WI38 (cell line): ENCODE measurements around the gene COL5A1.

Experiments used
- H3K4me3 ChIP-seq: 2 replicates; pipeline ENCODE4 v1.5.1; 2011; ENCODE audit warnings: low read depth, mild to moderate bottlenecking, control low read depth, low read length
- CTCF ChIP-seq: IDR thresholded peaks from 2 replicates; pipeline ENCODE4 v1.5.1; 2012; ENCODE audit warnings: low read depth, mild to moderate bottlenecking, control low read depth, low read length

COL5A1 gene

GRCh38 chr9:134789168-134789567 lies 147.6 kb downstream of the COL5A1 start:
- no peak overlapping the region for H3K4me3 ChIP-seq
- no peak for TF ChIP-seq CTCF

- TF ChIP-seq CTCF = no peak
- no peak overlapping the region for H3K4me3 ChIP-seq
These were observed 149.4 kb downstream of the COL5A1 start for GRCh38 chr9:134791009-134791408.

GRCh38 chr9:134792627-134793026 lies 151.0 kb downstream of the COL5A1 start:
- TF ChIP-seq CTCF = no peak
- H3K4me3 ChIP-seq = no peak overlapping the region

- no peak for TF ChIP-seq CTCF
- H3K4me3 ChIP-seq = no peak overlapping the region
These were observed 151.9 kb downstream of the COL5A1 start for GRCh38 chr9:134793288-134794188.

- no peak for TF ChIP-seq CTCF
These were observed 153.2 kb downstream of the COL5A1 start for GRCh38 chr9:134794663-134795370.

GRCh38 chr9:134795446-134795845 lies 153.8 kb downstream of the COL5A1 start:
- no peak overlapping the region for H3K4me3 ChIP-seq
- no peak for TF ChIP-seq CTCF

More at GRCh38 chr9:134794663-134795370, 153.2 kb downstream of the COL5A1 start:
- H3K4me3 ChIP-seq = no peak overlapping the region

- no peak overlapping the region for H3K4me3 ChIP-seq
- TF ChIP-seq CTCF = no peak
These were observed 155.3 kb downstream of the COL5A1 start for GRCh38 chr9:134796882-134797281.
